G401.6 (cell line): Measurements from ENCODE around the gene LINC01488.

ENCODE experiments used
- FAIRE-seq: peaks from 2 replicates; lab custom pipeline; 2012; peaks lifted over from hg19 to GRCh38; lab: Jason Lieb, UNC

Gene LINC01488

GRCh38 chr11:69530278-69531070, 49.0 kb downstream of the LINC01488 start:
- FAIRE-seq: no peak

GRCh38 chr11:69531071-69531716, 49.7 kb downstream of the LINC01488 start:
- FAIRE-seq: no peak

- FAIRE-seq: no peak
Observed at GRCh38 chr11:69531717-69532088, 50.2 kb downstream of the LINC01488 start.

GRCh38 chr11:69533296-69534165, 52.1 kb downstream of the LINC01488 start:
- no peak for FAIRE-seq

- no peak for FAIRE-seq
Observed at GRCh38 chr11:69534166-69534530, 52.7 kb downstream of the LINC01488 start.

- no peak for FAIRE-seq
Observed at GRCh38 chr11:69535908-69536307, 54.4 kb downstream of the LINC01488 start.

GRCh38 chr11:69536406-69536805, 54.9 kb downstream of the LINC01488 start:
- no peak for FAIRE-seq

GRCh38 chr11:69537126-69537525, 55.7 kb downstream of the LINC01488 start:
- FAIRE-seq: no peak

GRCh38 chr11:69537855-69538640, 56.6 kb downstream of the LINC01488 start:
- FAIRE-seq: no peak

GRCh38 chr11:69538854-69539253, 57.4 kb downstream of the LINC01488 start:
- no peak for FAIRE-seq

- no peak for FAIRE-seq
Observed at GRCh38 chr11:69539416-69540117, 58.1 kb downstream of the LINC01488 start.

- no peak for FAIRE-seq
Observed at GRCh38 chr11:69540118-69541000, 58.9 kb downstream of the LINC01488 start.

- no peak for FAIRE-seq
Observed at GRCh38 chr11:69541001-69541285, 59.5 kb downstream of the LINC01488 start.

- FAIRE-seq: no peak
Observed at GRCh38 chr11:69541501-69542313, 60.2 kb downstream of the LINC01488 start.

- no peak for FAIRE-seq
Observed at GRCh38 chr11:69542314-69543168, 61.1 kb downstream of the LINC01488 start.
